Activated T-cell treated with anti-CD3 and anti-CD28 coated beads for 24 hours (primary cell): Measurements from ENCODE around the gene SYT14.
"Not testable (repeated sequence)": the region's sequence is repeated elsewhere in the genome, so short reads cannot be mapped to it uniquely, and the experiment has no call there.

ENCODE experiments used
- DNase-seq: peaks from one replicate; pipeline ENCODE4 v3.0.0-alpha.2; 2020; ENCODE audit warnings: low read depth

SYT14 gene

DNA sequence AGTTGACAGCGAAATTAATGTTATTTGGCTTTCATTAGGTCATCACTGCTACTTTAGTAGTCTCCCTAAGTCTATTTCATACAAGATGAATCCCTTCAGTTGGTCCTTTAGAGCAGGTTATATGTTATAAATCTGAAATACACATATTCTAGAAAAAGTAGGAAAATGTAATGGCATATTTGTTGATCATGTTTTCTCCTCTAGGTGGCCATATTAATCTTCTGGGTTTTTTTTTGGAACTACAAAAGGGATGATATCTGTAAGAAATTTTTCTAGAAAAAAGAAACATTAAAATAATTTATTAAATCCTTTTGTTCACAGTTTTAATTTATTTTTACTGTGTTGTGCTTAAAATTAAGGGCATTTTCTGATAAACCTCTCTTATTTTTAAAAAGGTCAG is 87.9 kb downstream of the SYT14 start:
- no peak for DNase-seq

DNA sequence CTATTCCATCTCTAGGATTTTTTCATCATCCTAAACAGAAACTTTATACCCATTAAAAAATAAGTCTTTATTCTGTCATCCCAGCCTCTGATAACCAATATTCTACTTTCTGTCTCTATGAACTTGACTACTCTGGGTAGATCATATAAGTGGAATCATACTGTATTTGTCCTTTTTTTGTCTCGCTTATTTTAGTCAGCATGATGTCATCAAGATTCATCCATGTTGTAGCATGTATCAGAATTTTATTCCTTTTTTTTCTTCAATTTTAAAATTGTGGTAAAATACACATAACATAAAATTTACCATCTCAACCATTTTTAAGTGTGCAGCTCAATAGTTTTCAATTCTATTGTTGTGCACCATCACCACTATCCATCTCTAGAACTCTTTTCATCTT is 90.0 kb downstream of the SYT14 start:
- DNase-seq = no peak

GRCh38 chr1:210031473-210031872 is 93.5 kb downstream of the SYT14 start:
- no peak for DNase-seq

DNA sequence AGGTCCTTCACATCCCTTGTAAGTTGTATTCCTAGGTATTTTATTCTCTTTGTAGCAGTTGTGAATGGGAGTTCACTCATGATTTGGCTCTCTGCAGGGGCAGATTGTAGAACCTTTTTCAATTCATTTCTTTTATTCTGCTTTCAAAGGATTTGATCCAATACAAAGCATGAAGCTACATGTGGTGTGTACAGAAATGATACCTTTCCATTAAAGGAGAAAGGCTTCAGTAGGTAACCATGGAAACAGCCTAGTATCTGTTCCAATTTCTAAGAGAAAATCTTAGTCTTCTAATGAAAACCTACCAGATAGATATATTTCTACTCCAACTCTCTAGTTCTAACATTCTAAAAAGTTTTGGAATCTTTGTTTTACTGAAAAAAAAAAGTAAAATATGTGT is 105.0 kb downstream of the SYT14 start:
- no peak for DNase-seq

DNA sequence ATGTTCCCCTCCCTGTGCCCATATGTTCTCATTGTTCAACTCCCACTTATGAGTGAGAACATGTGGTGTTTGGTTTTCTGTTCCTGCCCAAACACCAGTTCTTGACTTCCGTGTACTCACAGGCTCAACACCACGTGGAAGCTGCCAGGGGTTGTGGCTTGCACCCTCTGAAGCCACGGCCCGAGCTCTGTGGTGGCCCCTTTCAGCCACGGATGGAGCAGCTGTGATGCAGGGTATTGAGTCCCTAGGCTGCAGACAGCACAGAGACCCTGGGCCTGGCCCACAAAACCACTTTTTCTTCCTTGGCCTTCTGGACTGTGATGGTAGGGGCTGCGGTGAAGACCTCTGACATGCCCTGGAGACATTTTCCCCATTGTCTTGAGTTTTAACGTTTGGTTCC is 111.6 kb downstream of the SYT14 start:
- DNase-seq = no peak

DNA sequence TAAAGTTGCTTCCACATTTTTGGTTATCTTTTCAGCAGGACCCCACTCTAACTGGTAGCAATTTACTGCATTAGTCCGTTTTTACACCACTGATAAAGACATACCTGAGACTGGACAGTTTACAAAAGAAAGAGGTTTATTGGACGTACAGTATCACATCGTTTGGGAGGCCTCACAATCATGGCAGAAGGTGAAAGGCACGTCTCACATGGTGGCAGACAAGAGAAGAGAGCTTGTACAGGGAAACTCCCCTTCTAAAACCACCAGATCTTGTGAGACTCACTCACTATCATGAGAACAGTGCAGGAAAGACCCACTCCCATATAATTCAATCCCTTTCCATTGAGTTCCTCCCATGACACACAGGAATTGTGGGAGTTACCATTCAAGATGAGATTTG is 112.5 kb downstream of the SYT14 start:
- not testable (repeated sequence) for DNase-seq

- DNase-seq = no peak
Observed at GRCh38 chr1:210053126-210053525, 115.1 kb downstream of the SYT14 start.

DNA sequence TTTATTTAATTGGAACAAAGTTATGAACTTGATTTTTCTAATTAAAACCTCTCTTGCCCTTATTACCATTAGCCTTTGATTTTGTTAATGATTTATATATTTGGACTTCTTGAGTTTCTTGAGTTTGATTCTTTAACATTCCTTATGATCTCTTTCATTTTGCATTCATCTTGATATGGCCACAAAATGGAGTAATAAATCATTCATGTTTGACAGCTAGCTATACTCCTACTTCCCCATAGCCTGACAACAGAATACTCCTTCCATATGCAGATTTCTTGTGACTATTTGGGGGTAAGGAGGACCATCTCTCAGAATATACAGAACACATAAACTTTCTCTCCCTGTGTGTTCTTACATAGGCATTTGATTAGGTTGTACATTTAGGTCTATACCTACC is 119.6 kb downstream of the SYT14 start:
- DNase-seq = no peak

DNA sequence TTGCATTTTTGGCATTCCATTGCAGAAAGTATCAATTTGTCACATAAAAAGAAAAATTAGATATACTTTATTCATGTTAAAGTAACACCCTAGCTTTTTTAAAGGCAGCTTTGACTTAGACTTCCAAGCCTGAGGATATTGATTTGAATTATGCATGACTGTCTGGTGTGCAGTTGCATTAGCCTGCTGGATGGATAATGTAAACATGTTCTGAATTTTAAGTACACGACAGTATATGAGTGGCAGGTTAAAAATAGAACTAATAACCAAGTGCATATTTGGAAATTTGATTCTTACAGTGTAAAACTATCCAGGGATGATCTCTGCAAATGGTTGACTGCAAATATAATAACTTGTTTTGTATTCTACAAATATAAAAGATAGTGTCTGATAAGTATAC is 124.0 kb downstream of the SYT14 start:
- DNase-seq = no peak

GRCh38 chr1:210070531-210070930 is 132.5 kb downstream of the SYT14 start:
- DNase-seq = no peak

GRCh38 chr1:210072129-210072528 is 134.1 kb downstream of the SYT14 start:
- DNase-seq = no peak

DNA sequence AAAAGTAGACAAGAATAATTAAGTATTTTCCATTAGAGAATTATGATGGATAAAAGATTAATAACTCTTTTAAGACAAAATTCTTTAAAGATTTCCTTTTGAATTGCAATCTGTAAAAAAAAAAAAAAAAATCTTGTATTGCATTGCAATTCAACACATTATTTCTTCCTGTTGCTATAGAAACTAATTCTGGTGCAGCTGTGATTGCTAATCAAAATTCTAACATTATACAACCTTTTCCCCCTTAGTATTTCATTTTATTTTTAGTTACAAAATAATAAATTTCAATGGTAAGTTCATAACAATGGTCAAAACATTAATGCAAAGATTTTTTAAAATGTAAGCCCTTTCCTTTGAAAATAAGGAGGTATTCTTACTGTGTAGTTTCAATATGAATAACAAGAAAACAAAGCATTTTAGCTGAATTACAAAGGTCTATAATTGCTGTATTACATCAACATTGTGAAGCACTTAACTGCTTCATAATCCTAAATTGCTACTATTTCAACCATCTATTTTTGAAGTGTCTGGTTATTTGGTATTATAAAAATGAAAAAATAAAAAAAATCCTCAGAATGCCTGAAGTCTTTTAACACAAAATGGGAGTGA is 135.0 kb downstream of the SYT14 start:
- DNase-seq = no peak

GRCh38 chr1:210074904-210075303 is 136.9 kb downstream of the SYT14 start:
- DNase-seq = no peak

DNA sequence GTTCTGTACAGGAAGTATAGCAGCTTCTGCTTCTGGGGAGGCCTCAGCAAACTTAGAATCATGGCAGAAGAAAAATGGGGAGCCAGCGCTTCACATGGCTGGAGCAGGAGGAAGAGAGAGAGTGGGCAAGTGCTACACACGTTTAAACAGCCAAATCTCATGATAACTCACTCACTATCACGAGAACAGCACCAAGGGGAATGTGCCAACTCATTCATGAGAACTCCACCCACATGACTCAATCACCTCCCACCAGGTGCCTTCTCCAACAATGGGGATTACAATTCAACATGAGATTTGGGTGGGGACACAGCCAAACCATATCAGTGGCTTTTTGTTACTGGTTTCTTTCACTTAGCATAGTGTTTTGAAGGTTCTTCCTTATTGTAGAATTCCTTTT is 138.6 kb downstream of the SYT14 start:
- no peak for DNase-seq

GRCh38 chr1:210081494-210081893 is 143.5 kb downstream of the SYT14 start:
- no peak for DNase-seq

DNA sequence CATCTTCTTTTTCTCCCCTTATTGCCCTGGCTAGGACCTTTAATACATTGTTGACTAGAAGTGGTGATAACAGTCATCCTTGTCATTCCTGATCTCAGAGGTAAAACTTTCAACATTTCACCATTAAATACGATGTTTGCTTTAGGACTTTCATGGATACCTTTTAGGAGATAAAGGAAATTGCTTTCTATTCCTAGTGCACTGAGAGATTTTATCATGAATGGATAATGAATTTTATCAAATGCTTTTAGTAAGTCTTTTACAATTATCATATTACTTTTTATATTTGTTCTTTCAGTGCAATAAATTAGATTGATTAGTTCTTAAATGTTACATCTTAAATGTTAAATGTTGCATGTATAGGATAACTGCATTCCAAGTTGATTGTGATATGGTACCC is 147.3 kb downstream of the SYT14 start:
- no peak for DNase-seq

- DNase-seq = no peak
Observed at GRCh38 chr1:210087058-210087457, 149.0 kb downstream of the SYT14 start.

GRCh38 chr1:210089855-210090254 is 151.8 kb downstream of the SYT14 start:
- DNase-seq = no peak

DNA sequence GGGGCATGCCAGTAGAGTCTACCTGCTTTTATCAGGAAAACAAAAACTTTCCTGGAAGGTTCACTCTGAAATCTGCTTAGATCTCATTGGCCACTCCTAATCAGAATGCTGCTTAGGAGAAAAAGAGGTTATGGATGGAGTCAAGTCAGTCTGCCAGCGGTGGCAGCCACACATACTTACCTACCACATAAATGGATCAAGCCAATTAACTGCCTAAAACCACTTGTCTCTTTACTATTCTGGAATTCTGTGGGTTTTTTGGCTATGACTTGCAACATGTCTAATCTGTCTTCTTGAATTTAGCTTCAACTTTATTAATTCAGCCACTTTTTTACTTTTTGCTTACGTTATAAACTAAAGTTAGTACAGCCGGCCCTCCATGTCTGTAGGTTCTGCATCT is 154.3 kb downstream of the SYT14 start:
- no peak for DNase-seq

DNA sequence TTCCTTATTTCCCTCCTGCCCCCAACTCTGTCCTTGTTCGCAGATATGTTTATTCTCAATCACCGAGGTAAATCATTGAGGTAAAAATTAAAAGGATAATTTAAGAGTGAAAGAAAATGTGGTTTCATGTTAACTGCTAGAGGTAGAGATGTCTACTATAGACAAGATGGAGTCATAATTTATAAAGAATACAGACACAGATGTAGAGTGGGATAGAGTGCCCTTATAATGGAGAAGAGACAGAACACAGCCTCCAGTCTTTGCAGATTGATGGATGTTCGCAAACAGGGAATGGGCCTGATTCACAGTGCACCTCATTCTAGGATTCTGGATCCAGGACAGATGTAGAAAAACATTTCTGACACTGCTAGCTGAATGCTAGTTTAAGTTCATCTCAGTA is 155.4 kb downstream of the SYT14 start:
- no peak for DNase-seq

DNA sequence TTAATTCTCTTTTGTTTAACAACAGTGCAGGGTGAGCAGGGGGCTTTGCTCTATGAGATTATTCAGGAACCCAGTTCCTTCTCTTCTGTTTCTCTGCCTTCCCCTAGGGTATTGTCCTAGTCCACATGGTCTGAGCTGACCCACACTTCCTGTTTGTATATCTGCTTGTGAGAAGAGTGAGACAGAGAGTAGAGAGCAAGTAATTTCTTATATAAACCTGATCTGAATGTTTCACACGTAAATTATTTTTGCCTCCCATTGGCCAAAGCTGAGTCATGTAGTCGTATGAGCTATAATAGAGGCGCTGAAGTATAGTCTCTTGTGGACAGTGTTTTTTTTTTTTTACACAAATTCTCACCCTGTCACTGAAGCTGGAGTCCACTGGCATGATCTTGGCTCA is 160.3 kb downstream of the SYT14 start:
- no peak for DNase-seq

GRCh38 chr1:210099921-210100320 is 161.9 kb downstream of the SYT14 start:
- DNase-seq = no peak

DNA sequence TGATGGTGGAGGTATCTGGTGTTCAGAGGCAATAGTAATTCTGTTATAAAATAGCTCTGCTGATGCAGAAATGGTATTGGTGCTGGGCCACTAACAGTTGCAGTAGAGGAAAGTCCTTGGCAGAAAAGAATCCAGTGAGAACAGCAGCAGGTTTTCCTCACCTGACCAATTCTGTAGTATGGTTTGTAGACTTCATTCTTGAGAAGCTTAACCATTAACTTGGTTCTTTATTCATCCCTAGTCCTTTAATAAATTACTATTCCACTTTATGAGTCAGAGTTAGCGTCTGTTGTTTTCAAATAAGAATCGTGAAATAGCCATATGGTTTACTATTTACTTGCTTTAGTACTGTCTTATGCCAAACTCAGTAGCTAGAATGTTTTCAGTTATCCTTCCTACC is 166.1 kb downstream of the SYT14 start:
- no peak for DNase-seq

- not testable (repeated sequence) for DNase-seq
Observed at GRCh38 chr1:210112906-210113305, 174.9 kb downstream of the SYT14 start.

- DNase-seq = no peak
Observed at GRCh38 chr1:210117198-210117597, 179.2 kb downstream of the SYT14 start.
